K562 (cell line): ENCODE measurements around the gene NT5C2. TPM values are rescaled to one million over a fixed set of nuclear protein-coding genes. Genes with fewer than 3 reads are reported as not detected.
A peak's percentile ranks its signal among the peaks of the same experiment; 100 is the strongest.

Experiments
- ARID4B ChIP-seq: sonication (generic); formaldehyde crosslinking; IDR thresholded peaks from 2 replicates; pipeline ENCODE4 v1.8.0; 2022; ENCODE audit warnings: mild to moderate bottlenecking, missing genetic modification reagents
- ARNT ChIP-seq, 2 experiments: fragments of 450-650 bp; IDR thresholded peaks; 2 replicates each; pipeline ENCODE4 v1.6.1; 2016; ENCODE audit warnings: mild to moderate bottlenecking in 1 of 2
- CHCHD3 ChIP-seq: fragments of 250-450 bp; sonication (Bioruptor Pico); IDR thresholded peaks from 2 replicates; pipeline ENCODE4 v2.1.2; 2022; ENCODE audit warnings: mild to moderate bottlenecking
- CHD2 ChIP-seq: IDR thresholded peaks from 2 replicates; pipeline ENCODE4 v1.6.1; 2011; ENCODE audit warnings: low read depth, low read length
- DACH1 ChIP-seq: fragments of 450-650 bp; IDR thresholded peaks from 2 replicates; pipeline ENCODE4 v1.6.1; 2018; ENCODE audit not compliant: partially characterized antibody
- EGR1 ChIP-seq: fragments of 450-650 bp; conservative IDR thresholded peaks from 2 replicates; pipeline ENCODE4 v1.6.1; 2017; ENCODE audit warnings: mild to moderate bottlenecking
- EP300 ChIP-seq: IDR thresholded peaks from 2 replicates; pipeline ENCODE4 v1.6.1; 2012; ENCODE audit warnings: low read length, improper control_type of control experiment
- ERF ChIP-seq: fragments of 450-650 bp; formaldehyde crosslinking; IDR thresholded peaks from 2 replicates; pipeline ENCODE4 v1.4.0; 2020; ENCODE audit warnings: mild to moderate bottlenecking, mixed read lengths
- MAZ ChIP-seq, 2 experiments: fragments of 450-650 bp in 1 of 2; sonication (generic) in 1 of 2; formaldehyde crosslinking; IDR thresholded peaks in 1 of 2; conservative IDR thresholded peaks in 1 of 2; 2 replicates each; pipeline versions ENCODE4 v1.4.0 to v1.5.0; 2020; ENCODE audit warnings: mild to moderate bottlenecking in 1 of 2, missing genetic modification reagents in 1 of 2
- MTA1 ChIP-seq: fragments of 450-650 bp; IDR thresholded peaks from 2 replicates; pipeline ENCODE4 v1.6.1; 2017; ENCODE audit warnings: borderline replicate concordance
- SLC30A9 ChIP-seq: fragments of 250-450 bp; sonication (Bioruptor Pico); IDR thresholded peaks from 2 replicates; pipeline ENCODE4 v1.8.0; 2022; ENCODE audit warnings: mild to moderate bottlenecking, moderate library complexity
- SMARCA5 ChIP-seq: fragments of 450-650 bp; IDR thresholded peaks from 2 replicates; pipeline ENCODE4 v1.6.1; 2016
- SRSF1 ChIP-seq: fragments of 200-400 bp; formaldehyde crosslinking; IDR thresholded peaks from 2 replicates; pipeline ENCODE4 v1.6.1; 2017; ENCODE audit warnings: mild to moderate bottlenecking, low read depth, low read length, moderate library complexity
- SRSF7 ChIP-seq: fragments of 200-400 bp; formaldehyde crosslinking; optimal IDR thresholded peaks from 2 replicates; pipeline ENCODE3; 2017; ENCODE audit warnings: mild to moderate bottlenecking, low read depth, low read length
- TARDBP ChIP-seq: fragments of 450-650 bp; IDR thresholded peaks from 2 replicates; pipeline ENCODE4 v1.6.1; 2016
- TEAD1 ChIP-seq, 2 experiments: fragments of 450-650 bp in 1 of 2; sonication (generic) in 1 of 2; formaldehyde crosslinking; IDR thresholded peaks; 2 replicates each; pipeline versions ENCODE4 v1.4.0 to v1.8.0; 2020 to 2022; ENCODE audit warnings: mild to moderate bottlenecking in 2 of 2, missing genetic modification reagents in 1 of 2
- WHSC1 ChIP-seq: IDR thresholded peaks from one replicate; pipeline ENCODE4 v1.6.1; 2012; ENCODE audit warnings: low read length, control low read depth, inconsistent platforms
- ZBTB8A ChIP-seq: fragments of 450-650 bp; IDR thresholded peaks from 2 replicates; pipeline ENCODE4 v1.6.1; 2018; ENCODE audit warnings: mild to moderate bottlenecking, moderate library complexity; ENCODE audit not compliant: partially characterized antibody
- ZNF217 ChIP-seq: sonication (generic); formaldehyde crosslinking; IDR thresholded peaks from 2 replicates; pipeline ENCODE4 v1.8.0; 2022; ENCODE audit warnings: mild to moderate bottlenecking, missing genetic modification reagents
- ZNF408 ChIP-seq: fragments of 250-450 bp; sonication (Bioruptor Pico); IDR thresholded peaks from 2 replicates; pipeline ENCODE4 v1.4.0; 2020; ENCODE audit warnings: low read depth, mild to moderate bottlenecking, moderate library complexity
- ZNF444 ChIP-seq: fragments of 250-450 bp; sonication (Bioruptor Pico); IDR thresholded peaks from 2 replicates; pipeline ENCODE4 v1.4.0; 2020; ENCODE audit warnings: mild to moderate bottlenecking, moderate library complexity
- polyA plus RNA-seq, 8 experiments: library from polyadenylated mRNA; depleted of rRNA in 4 of 8; stranded (reverse) in 5 of 8; unstranded in 3 of 8; fragments of >200 nt; fragmentation: Nextera tagmentation in 2 of 8; fragmentation: Illumina TruSeq in 1 of 8; extraction: Ambion mirVana in 2 of 8; extraction: Trizol in 1 of 8; gene quantifications; 2 replicates each; pipeline versions ENCODE4 v1.2.1 to v1.2.3, GENCODE V29; 2011 to 2014; ENCODE audit warnings: inconsistent platforms in 1 of 8, missing spikeins in 1 of 8
- total RNA-seq, 7 experiments: library from RNA; depleted of rRNA in 6 of 7; stranded (reverse); fragments of >200 nt in 6 of 7; fragmentation: Illumina TruSeq in 2 of 7; extraction: Trizol in 2 of 7; gene quantifications; 2 replicates each; pipeline versions ENCODE4 v1.2.1 to v1.2.3, GENCODE V29; 2011 to 2021; ENCODE audit warnings: low replicate concordance in 1 of 7
- TF ChIP-seq, protein P1 (sequence below): sonication (generic); formaldehyde crosslinking; IDR thresholded peaks from 2 replicates; pipeline ENCODE4 v1.8.0; 2023; ENCODE audit warnings: mild to moderate bottlenecking, missing genetic modification reagents
- TF ChIP-seq, protein P2 (sequence below): conservative IDR thresholded peaks from 2 replicates; pipeline ENCODE4 v1.6.1; 2011; ENCODE audit warnings: low read depth, mild to moderate bottlenecking, low read length; ENCODE audit not compliant: control insufficient read depth

The NT5C2 gene
- total and polyA plus RNA-seq, 9 of the 15 experiments (the other 6 are each of a cell fraction or from before 2014, with no cell fraction given), result 11.3 to 45.2 (median 27.7) TPM

GRCh38 chr10:103197174-103197573, 4.1 kb upstream of the NT5C2 start (continued):
- TF ChIP-seq WHSC1 (no peak), SLC30A9 (CRISPR knock-in tag) (no peak), ZNF408 (CRISPR knock-in tag) (no peak), MAZ (CRISPR knock-in tag; conservative IDR thresholded peaks at IDR 0.05 in 1 of 2, IDR thresholded peaks at IDR 0.05 in 1 of 2) (peak; percentile 22 to 36; a peak in 2 of 4 replicates), MTA1 (peak; percentile 50; the same call in 1 of the 2 replicates), SRSF7 (no peak), SRSF1 (no peak), TARDBP (no peak), EP300 (peak; percentile 88), CHCHD3 (no peak), CHD2 (no peak), ERF (CRISPR knock-in tag) (0 out of 2 replicates have a peak, but pooled peaks have one; percentile 44), ZBTB8A (no peak), EGR1 (no peak), ZNF444 (CRISPR knock-in tag) (no peak), TEAD1 (CRISPR knock-in tag; IDR thresholded peaks at IDR 0.05) (0 out of 4 replicates have a peak, but pooled peaks of 1 of the 2 experiments have one; percentile 49), ARID4B (no peak), DACH1 (peak; percentile 17), ARNT (IDR thresholded peaks at IDR 0.05) (no peak; a peak in 2 of 4 replicates), SMARCA5 (no peak), ZNF217 (CRISPR knock-in tag) (no peak)
- TF ChIP-seq, protein P1, sequence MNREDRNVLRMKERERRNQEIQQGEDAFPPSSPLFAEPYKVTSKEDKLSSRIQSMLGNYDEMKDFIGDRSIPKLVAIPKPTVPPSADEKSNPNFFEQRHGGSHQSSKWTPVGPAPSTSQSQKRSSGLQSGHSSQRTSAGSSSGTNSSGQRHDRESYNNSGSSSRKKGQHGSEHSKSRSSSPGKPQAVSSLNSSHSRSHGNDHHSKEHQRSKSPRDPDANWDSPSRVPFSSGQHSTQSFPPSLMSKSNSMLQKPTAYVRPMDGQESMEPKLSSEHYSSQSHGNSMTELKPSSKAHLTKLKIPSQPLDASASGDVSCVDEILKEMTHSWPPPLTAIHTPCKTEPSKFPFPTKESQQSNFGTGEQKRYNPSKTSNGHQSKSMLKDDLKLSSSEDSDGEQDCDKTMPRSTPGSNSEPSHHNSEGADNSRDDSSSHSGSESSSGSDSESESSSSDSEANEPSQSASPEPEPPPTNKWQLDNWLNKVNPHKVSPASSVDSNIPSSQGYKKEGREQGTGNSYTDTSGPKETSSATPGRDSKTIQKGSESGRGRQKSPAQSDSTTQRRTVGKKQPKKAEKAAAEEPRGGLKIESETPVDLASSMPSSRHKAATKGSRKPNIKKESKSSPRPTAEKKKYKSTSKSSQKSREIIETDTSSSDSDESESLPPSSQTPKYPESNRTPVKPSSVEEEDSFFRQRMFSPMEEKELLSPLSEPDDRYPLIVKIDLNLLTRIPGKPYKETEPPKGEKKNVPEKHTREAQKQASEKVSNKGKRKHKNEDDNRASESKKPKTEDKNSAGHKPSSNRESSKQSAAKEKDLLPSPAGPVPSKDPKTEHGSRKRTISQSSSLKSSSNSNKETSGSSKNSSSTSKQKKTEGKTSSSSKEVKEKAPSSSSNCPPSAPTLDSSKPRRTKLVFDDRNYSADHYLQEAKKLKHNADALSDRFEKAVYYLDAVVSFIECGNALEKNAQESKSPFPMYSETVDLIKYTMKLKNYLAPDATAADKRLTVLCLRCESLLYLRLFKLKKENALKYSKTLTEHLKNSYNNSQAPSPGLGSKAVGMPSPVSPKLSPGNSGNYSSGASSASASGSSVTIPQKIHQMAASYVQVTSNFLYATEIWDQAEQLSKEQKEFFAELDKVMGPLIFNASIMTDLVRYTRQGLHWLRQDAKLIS (CRISPR knock-in tag), result no peak
- TF ChIP-seq, protein P2, sequence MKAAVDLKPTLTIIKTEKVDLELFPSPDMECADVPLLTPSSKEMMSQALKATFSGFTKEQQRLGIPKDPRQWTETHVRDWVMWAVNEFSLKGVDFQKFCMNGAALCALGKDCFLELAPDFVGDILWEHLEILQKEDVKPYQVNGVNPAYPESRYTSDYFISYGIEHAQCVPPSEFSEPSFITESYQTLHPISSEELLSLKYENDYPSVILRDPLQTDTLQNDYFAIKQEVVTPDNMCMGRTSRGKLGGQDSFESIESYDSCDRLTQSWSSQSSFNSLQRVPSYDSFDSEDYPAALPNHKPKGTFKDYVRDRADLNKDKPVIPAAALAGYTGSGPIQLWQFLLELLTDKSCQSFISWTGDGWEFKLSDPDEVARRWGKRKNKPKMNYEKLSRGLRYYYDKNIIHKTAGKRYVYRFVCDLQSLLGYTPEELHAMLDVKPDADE, result no peak
